ENCODE results near the gene KIF2A. TPM values are rescaled to one million over a fixed set of nuclear protein-coding genes. Genes with fewer than 3 reads are reported as not detected.

KIF2A gene
- total and polyA plus RNA-seq, 2 of the 13 experiments (the other 11 are each of a cell fraction or from before 2014, with no cell fraction given): 8.5 to 19.2 TPM

- Histone ChIP-seq H3K4me1 (ENCODE audit: insufficient read depth, low read length) (peaks cover 11% of the 10 kb centered on the region), H3K27me3 (ENCODE audit: control insufficient read depth in 1 of 2, insufficient read depth in 2 of 2, low read length in 2 of 2) (no peaks in the 10 kb centered on the region), H3K79me2 (ENCODE audit: insufficient read depth, low read length) (peaks cover 3% of the 10 kb centered on the region), H3K4me2 (ENCODE audit: low read depth, low read length) (no peak overlapping the region), H3K36me3 (replicated peaks in 1 of 2; ENCODE audit: control insufficient read depth in 1 of 2, insufficient read depth in 2 of 2, low read length in 2 of 2) (no peaks in the 10 kb centered on the region), H3K9me3 (ENCODE audit: low read length) (no peaks in the 10 kb centered on the region), H3K4me3 (replicated peaks in 1 of 3; ENCODE audit: insufficient read depth in 1 of 3, low read depth in 2 of 3, low read length in 3 of 3) (no peak overlapping the region), H4K20me1 (ENCODE audit: insufficient read depth, low read length) (peaks cover 34% of the 10 kb centered on the region), H2AFZ (ENCODE audit: low read length) (no peak overlapping the region), H3K9ac (ENCODE audit: insufficient read depth, low read depth, low read length) (no peak overlapping the region), H3K27ac (ENCODE audit: extremely low read length, insufficient read depth, low read length) (no peak overlapping the region)
- TF ChIP-seq PHF5A (CRISPR knock-in tag; IDR thresholded peaks at IDR 0.05; ENCODE audit: low read depth, unreplicated experiment) (no peak), SKI (IDR thresholded peaks at IDR 0.05; ENCODE audit: partially characterized antibody) (no peak), XRCC5 (optimal IDR thresholded peaks at IDR 0.05; ENCODE audit: low read length) (no peak), ZNF768 (CRISPR knock-in tag; IDR thresholded peaks at IDR 0.05) (no peak), NPAS2 (CRISPR knock-in tag; IDR thresholded peaks at IDR 0.05; ENCODE audit: borderline replicate concordance) (no peak), ATF1 (CRISPR knock-in tag; IDR thresholded peaks at IDR 0.05) (no peak), MAFF (IDR thresholded peaks at IDR 0.05; ENCODE audit: low read depth, low read length) (no peak), ZNF232 (CRISPR knock-in tag; IDR thresholded peaks at IDR 0.05; ENCODE audit: borderline replicate concordance) (no peak)
- in situ Hi-C loops (cut with HindIII; ENCODE audit: extremely low pct_ligation_motif_present, low pct_unique_long_range_greater_than_20kb): no loop called here
- POLR2A ChIA-PET: no interaction called here
- FAIRE-seq (no peak), ATAC-seq (no peak), DNase-seq (ENCODE audit: low spot score) (no peak)
- no TSS peak for BruUV-seq (replicated peaks)
- CTCF ChIA-PET (ENCODE audit: low intra/inter-chr PET ratio, low total read pairs): no interaction called here
- intact Hi-C loops (cut with micrococcal nuclease; ENCODE audit: unreplicated experiment): no loop called here
- 100% methylated on average over 1 of the region's 1 CpG for WGBS (ENCODE audit: low lambda C conversion rate)
Measured at GRCh38 chr5:62326302-62326701, 20.3 kb downstream of the KIF2A start.

- peaks cover 10% of the 10 kb centered on the region for H3K4me1 ChIP-seq (ENCODE audit: insufficient read depth, low read length)
- no peaks in the 10 kb centered on the region for H3K9me3 ChIP-seq (ENCODE audit: low read length)
- H3K27me3 ChIP-seq (ENCODE audit: control insufficient read depth in 1 of 2, insufficient read depth in 2 of 2, low read length in 2 of 2): no peaks in the 10 kb centered on the region
- FAIRE-seq (no peak), DNase-seq (ENCODE audit: low spot score) (no peak), ATAC-seq (no peak)
- 96% methylated on average over 4 of the region's 4 CpGs for WGBS (ENCODE audit: low lambda C conversion rate)
- CTCF ChIA-PET (ENCODE audit: low intra/inter-chr PET ratio, low total read pairs): no interaction called here
- peaks cover 3% of the 10 kb centered on the region for H3K79me2 ChIP-seq (ENCODE audit: insufficient read depth, low read length)
- POLR2A ChIA-PET: no interaction called here
- peaks cover 33% of the 10 kb centered on the region for H4K20me1 ChIP-seq (ENCODE audit: insufficient read depth, low read length)
- in situ Hi-C loops (cut with HindIII; ENCODE audit: extremely low pct_ligation_motif_present, low pct_unique_long_range_greater_than_20kb) (no loop called here), intact Hi-C loops (cut with micrococcal nuclease; ENCODE audit: unreplicated experiment) (no loop called here)
- H2AFZ ChIP-seq (ENCODE audit: low read length): no peak overlapping the region
- no peaks in the 10 kb centered on the region for H3K36me3 ChIP-seq (replicated peaks in 1 of 2; ENCODE audit: control insufficient read depth in 1 of 2, insufficient read depth in 2 of 2, low read length in 2 of 2)
- no peak overlapping the region for H3K4me3 ChIP-seq (replicated peaks in 1 of 3; ENCODE audit: insufficient read depth in 1 of 3, low read depth in 2 of 3, low read length in 3 of 3)
- no peak overlapping the region for H3K27ac ChIP-seq (ENCODE audit: extremely low read length, insufficient read depth, low read length)
- BruUV-seq (replicated peaks): no TSS peak
- no peak overlapping the region for H3K4me2 ChIP-seq (ENCODE audit: low read depth, low read length)
- H3K9ac ChIP-seq (ENCODE audit: insufficient read depth, low read depth, low read length): no peak overlapping the region
- TF ChIP-seq NFIB (CRISPR knock-in tag; IDR thresholded peaks at IDR 0.05; ENCODE audit: borderline replicate concordance) (no peak), ZNF10 (CRISPR knock-in tag; IDR thresholded peaks at IDR 0.05; ENCODE audit: borderline replicate concordance, low read depth) (no peak), ZGPAT (CRISPR knock-in tag; IDR thresholded peaks at IDR 0.05) (no peak), ZNF7 (CRISPR knock-in tag; IDR thresholded peaks at IDR 0.05) (no peak)
- TF ChIP-seq, protein P1, sequence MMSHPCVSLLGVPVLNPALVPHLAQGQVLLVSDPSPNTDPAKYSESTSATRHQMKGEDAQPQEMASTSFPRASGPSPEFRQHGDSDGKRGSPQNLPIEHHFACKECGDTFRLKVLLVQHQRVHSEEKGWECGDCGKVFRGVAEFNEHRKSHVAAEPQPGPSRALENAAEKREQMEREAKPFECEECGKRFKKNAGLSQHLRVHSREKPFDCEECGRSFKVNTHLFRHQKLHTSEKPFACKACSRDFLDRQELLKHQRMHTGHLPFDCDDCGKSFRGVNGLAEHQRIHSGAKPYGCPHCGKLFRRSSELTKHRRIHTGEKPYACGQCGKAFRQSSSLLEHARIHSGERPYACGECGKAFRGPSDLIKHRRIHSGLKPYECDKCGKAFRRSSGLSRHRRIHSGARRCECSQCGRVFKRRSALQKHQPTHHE (CRISPR knock-in tag; IDR thresholded peaks at IDR 0.05; ENCODE audit: borderline replicate concordance): no peak
- TF ChIP-seq, protein P2, sequence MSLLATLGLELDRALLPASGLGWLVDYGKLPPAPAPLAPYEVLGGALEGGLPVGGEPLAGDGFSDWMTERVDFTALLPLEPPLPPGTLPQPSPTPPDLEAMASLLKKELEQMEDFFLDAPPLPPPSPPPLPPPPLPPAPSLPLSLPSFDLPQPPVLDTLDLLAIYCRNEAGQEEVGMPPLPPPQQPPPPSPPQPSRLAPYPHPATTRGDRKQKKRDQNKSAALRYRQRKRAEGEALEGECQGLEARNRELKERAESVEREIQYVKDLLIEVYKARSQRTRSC (CRISPR knock-in tag; IDR thresholded peaks at IDR 0.05; ENCODE audit: low read depth): no peak
Measured at GRCh38 chr5:62326702-62327101, 20.7 kb downstream of the KIF2A start.
